Gastroesophageal sphincter (tissue), 4 donors: ENCODE results near the gene SNX8. TPM values are rescaled to one million over a fixed set of nuclear protein-coding genes. Genes with fewer than 3 reads are reported as not detected.

Source experiments
- ATAC-seq: fragments of 150-250 bp; one replicate; pipeline ENCODE4 v1.9.1; 2016; ENCODE audit warnings: mild to moderate bottlenecking, moderate library complexity
- H3K27ac ChIP-seq, 4 donors: fragments of 200-600 bp; sonication (generic) in 3 of 4; 1 replicate in 3 of 4; 2 replicates in 1 of 4; pipeline ENCODE4 v1.5.1; 2016 to 2019
- H3K27me3 ChIP-seq: fragments of 200-600 bp; sonication (generic); one replicate; pipeline ENCODE4 v1.5.1; 2019
- H3K36me3 ChIP-seq, 2 donors: fragments of 200-600 bp; sonication (generic); one replicate each; pipeline ENCODE4 v1.5.1; 2019; ENCODE audit warnings: control low read depth in 1 of 2
- H3K4me1 ChIP-seq, 3 donors: fragments of 200-600 bp; sonication (generic); 1 replicate in 2 of 3; 2 replicates in 1 of 3; pipeline ENCODE4 v1.5.1; 2016 to 2019; ENCODE audit warnings: control low read depth in 2 of 3
- H3K4me3 ChIP-seq, 2 donors: fragments of 200-600 bp; sonication (generic); one replicate each; pipeline ENCODE4 v1.5.1; 2019; ENCODE audit warnings: mild to moderate bottlenecking in 1 of 2, moderate library complexity in 1 of 2
- H3K9me3 ChIP-seq, 3 donors: fragments of 200-600 bp; sonication (generic); one replicate each; pipeline ENCODE4 v1.5.1; 2017 to 2019; ENCODE audit warnings: control low read depth in 2 of 3
- CTCF ChIP-seq, 4 experiments: fragments of 200-600 bp in 2 of 4; fragments of 450-650 bp in 2 of 4; sonication (generic) in 1 of 4; IDR thresholded peaks; one replicate each; pipeline ENCODE4 v1.5.1; 2017 to 2019; ENCODE audit warnings: antibody characterized with exemption in 4 of 4, mild to moderate bottlenecking in 2 of 4, moderate library complexity in 2 of 4
- EP300 ChIP-seq: sonication (generic); formaldehyde crosslinking; IDR thresholded peaks from one replicate; pipeline ENCODE4 v1.6.1; 2017; ENCODE audit warnings: antibody characterized with exemption, mild to moderate bottlenecking
- POLR2A ChIP-seq, 2 donors: fragments of 450-650 bp; IDR thresholded peaks; one replicate each; pipeline ENCODE4 v1.6.1; 2017; ENCODE audit warnings: antibody characterized with exemption in 2 of 2, mild to moderate bottlenecking in 2 of 2, moderate library complexity in 1 of 2
- POLR2AphosphoS5 ChIP-seq: sonication (generic); formaldehyde crosslinking; IDR thresholded peaks from one replicate; pipeline ENCODE4 v1.6.1; 2017; ENCODE audit warnings: antibody characterized with exemption
- WGBS, 2 donors: methylation state at CpG; one replicate each; pipeline ENCODE4 v1.1.5; 2018; ENCODE audit warnings: low coverage in 1 of 2; 5-methylcytosine and 5-hydroxymethylcytosine counted together
- total RNA-seq, 4 donors: library from RNA; depleted of rRNA; stranded (reverse); fragments of >200 nt; gene quantifications; one replicate each; pipeline ENCODE4 v1.1.0, GENCODE V29; 2016

Gene SNX8
- total RNA-seq, 4 donors from 2014 or later, result 8.7 to 17.8 (median 9.8) TPM

GRCh38 chr7:2257651-2258050 lies 56.6 kb downstream of the SNX8 start:
- TF ChIP-seq CTCF (IDR thresholded peaks at IDR 0.05) (no peak), EP300 (no peak), POLR2AphosphoS5 (no peak), POLR2A (IDR thresholded peaks at IDR 0.05) (no peak)
- no peaks in the 10 kb centered on the region for H3K9me3 ChIP-seq
- WGBS, 2 donors, result 91 to 92% methylated on average over 9 to 12 of the region's 17 CpGs
- H3K4me1 ChIP-seq, result no peaks in the 10 kb centered on the region
- H3K27ac ChIP-seq, result no peak overlapping the region
- no peaks in the 10 kb centered on the region for H3K27me3 ChIP-seq
- peaks cover 0 to 70% of the 10 kb centered on the region in 2 donors for H3K36me3 ChIP-seq
- no peak overlapping the region for H3K4me3 ChIP-seq
- ATAC-seq, result no peak

DNA sequence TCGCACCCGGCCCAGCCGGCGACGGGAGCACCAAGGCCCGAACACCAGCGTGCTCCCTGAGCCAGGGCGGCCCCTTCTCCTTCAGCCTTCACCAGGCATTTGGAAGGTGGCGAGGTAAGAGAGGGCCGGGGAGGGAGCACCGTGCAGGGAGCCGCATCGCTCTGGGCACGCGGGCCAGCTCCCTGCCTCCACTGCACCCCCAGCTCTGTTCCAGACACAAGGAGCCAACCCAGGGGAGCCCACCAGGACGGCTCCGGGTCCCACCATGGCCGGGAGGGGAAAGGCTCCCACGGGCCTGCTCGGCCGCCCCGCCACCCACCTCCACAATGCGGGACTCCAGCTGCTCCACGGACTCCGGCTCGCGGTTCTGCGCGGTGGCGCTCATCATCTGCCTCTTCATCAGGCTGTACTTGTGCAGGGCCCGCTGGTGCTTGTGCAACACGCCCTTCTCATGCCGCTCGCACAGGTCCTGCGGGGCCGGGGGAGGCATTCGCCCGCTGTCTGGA lies 57.1 kb downstream of the SNX8 start:
- Histone ChIP-seq H3K9me3 (no peaks in the 10 kb centered on the region), H3K4me1 (no peaks in the 10 kb centered on the region), H3K27me3 (no peaks in the 10 kb centered on the region), H3K27ac (no peak overlapping the region), H3K4me3 (no peak overlapping the region), H3K36me3 (peaks cover 0 to 64% of the 10 kb centered on the region in 2 donors)
- TF ChIP-seq POLR2A (IDR thresholded peaks at IDR 0.05) (no peak), EP300 (no peak)
- ATAC-seq, result no peak
- WGBS, 2 donors, result 94 to 95% methylated on average over 4 to 16 of the region's 38 CpGs

DNA sequence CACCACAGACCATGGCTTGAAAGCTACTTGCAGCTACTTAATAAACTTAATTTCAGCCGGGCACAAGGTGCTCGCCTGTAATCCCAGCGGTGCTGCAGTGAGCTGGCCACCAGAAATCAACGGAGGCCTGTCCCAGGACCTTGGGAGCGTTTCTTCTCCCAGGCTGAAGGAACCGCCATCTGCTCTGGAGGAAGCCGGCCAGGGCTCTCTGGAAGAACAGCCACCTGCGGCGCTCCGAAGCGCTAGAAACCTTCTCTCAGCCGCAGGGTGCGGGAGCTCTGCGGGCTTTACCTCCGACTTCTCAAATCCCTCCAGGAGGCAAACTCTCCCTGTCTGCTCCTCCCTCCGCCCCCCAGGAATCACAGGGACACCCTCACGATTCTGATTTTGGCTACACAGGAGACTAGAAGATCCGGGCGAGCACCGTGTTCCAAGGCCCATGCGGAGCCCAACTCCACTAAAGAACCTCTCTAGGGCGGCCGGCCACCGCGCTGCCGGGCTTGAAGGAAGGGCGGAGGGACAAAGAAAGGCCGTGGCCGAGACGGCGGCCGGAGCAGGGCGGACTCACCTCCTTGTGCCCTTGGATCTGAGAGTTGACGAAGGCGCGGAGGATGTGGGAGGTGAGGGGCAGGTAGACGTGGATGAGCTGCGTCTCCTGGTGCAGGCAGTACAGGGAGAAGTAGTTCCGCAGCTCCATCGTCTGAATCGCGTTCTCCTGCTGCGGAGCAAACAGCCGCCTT lies 57.8 kb downstream of the SNX8 start:
- Histone ChIP-seq H3K36me3 (peaks cover 0 to 58% of the 10 kb centered on the region in 2 donors), H3K4me1 (no peaks in the 10 kb centered on the region), H3K9me3 (no peaks in the 10 kb centered on the region), H3K4me3 (no peak overlapping the region), H3K27ac (no peak overlapping the region), H3K27me3 (no peaks in the 10 kb centered on the region)
- no peak for ATAC-seq
- 93 to 100% methylated on average over 2 to 10 of the region's 44 CpGs for WGBS, 2 donors
- TF ChIP-seq CTCF (IDR thresholded peaks at IDR 0.05), result no peak
- no peak for TF ChIP-seq POLR2A (IDR thresholded peaks at IDR 0.05)
- no peak for TF ChIP-seq POLR2AphosphoS5
- TF ChIP-seq EP300, result no peak

GRCh38 chr7:2255145-2256139 lies 58.8 kb downstream of the SNX8 start:
- Histone ChIP-seq H3K36me3 (peaks cover 0 to 53% of the 10 kb centered on the region in 2 donors), H3K9me3 (no peaks in the 10 kb centered on the region), H3K4me3 (no peak overlapping the region), H3K27me3 (no peaks in the 10 kb centered on the region), H3K27ac (no peak overlapping the region), H3K4me1 (no peaks in the 10 kb centered on the region)
- 75 to 100% methylated on average over 2 of the region's 33 CpGs for WGBS, 2 donors
- TF ChIP-seq CTCF (IDR thresholded peaks at IDR 0.05), result no peak
- no peak for TF ChIP-seq POLR2AphosphoS5
- TF ChIP-seq POLR2A (IDR thresholded peaks at IDR 0.05), result no peak
- TF ChIP-seq EP300, result no peak
- no peak for ATAC-seq

DNA sequence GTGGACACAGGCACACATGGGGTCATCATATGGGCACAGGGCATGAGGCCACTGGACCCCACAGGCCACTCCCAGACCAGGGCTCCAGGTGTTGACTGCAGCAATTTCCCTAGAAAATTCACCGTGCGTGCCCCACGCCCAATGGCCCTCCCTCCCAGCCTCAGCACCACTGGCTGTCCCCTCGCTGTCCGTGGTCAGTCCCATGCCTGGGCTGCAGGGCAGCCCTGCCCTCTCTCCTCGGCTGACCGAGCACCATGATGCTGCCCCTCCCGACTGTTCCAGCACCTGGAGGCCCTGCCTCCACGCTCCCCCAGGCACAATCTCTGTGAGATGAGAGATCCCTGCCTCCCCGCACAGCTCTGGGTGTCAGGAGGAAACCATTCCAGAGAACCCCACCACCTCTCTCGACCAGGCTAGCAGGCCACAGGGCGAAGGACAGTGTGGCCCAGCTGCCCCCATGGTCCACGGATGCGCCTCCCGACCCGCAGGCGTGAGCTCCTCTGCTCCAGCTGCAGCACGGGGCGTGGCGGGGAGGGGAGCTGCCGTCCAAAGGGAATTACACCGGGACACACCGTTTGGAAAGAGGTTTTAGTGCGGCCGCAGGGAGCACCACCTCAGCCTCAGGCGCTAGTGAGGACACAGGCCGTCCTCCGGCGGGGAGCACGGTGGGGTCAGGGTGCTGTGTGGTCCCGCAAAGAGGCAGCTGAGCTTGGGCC lies 59.7 kb downstream of the SNX8 start:
- Histone ChIP-seq H3K9me3 (no peaks in the 10 kb centered on the region), H3K4me3 (no peak overlapping the region), H3K4me1 (peaks cover 0 to 2% (median 0%) of the 10 kb centered on the region in 3 donors), H3K27ac (no peak overlapping the region), H3K27me3 (no peaks in the 10 kb centered on the region), H3K36me3 (peaks cover 0 to 51% of the 10 kb centered on the region in 2 donors)
- TF ChIP-seq POLR2AphosphoS5 (no peak), POLR2A (IDR thresholded peaks at IDR 0.05) (no peak), CTCF (IDR thresholded peaks at IDR 0.05) (no peak), EP300 (no peak)
- ATAC-seq, result no peak
- WGBS, 2 donors, result 80% methylated on average over 1 of the region's 31 CpGs; no CpG with 5 or more reads in 1 of the 2 donors
